CD4-positive, alpha-beta T cell treated with Interleukin-10 for 1 hour (primary cell): ENCODE measurements around the gene CDH11.

ENCODE experiments used
- DNase-seq: peaks from one replicate; pipeline ENCODE4 v3.0.0-alpha.2; 2020

Gene CDH11

DNA sequence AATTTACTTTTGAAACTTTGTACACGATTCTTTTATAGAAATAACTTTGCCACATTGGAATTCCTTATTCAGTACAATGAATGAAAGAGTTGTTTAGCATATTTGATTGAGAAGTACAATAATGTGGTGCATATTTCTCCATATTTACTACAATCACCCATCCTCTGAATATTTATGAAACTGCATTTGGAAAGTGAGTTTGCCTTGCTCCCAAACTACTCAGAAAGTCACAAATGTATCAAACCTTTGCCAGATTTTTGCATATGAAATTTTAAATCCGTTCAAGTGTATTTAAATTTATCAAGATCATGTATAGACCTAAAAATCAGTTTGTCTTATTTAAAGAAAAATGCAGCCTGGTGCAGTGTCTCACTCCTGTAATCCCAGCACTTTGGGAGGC lies 148.7 kb downstream of the CDH11 start:
- no peak for DNase-seq

DNA sequence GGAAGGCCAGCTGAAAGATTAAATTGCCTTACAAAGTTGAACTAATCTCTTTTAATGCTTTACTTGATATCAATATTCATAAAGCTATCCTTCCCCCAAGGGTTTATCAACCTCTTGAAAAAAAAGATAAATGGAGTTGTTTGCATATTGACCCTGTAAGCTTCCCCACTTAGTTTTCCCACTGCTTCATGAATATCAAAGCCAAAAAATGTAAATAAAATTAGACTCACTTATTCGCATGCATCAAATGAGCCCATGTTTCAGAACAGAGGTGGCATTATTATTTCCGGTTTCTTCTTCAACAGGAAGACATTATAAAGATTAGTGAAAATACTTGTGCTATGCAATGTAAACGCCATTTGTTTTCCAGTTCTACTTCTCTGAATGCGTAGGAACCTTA lies 150.7 kb downstream of the CDH11 start:
- no peak for DNase-seq

DNA sequence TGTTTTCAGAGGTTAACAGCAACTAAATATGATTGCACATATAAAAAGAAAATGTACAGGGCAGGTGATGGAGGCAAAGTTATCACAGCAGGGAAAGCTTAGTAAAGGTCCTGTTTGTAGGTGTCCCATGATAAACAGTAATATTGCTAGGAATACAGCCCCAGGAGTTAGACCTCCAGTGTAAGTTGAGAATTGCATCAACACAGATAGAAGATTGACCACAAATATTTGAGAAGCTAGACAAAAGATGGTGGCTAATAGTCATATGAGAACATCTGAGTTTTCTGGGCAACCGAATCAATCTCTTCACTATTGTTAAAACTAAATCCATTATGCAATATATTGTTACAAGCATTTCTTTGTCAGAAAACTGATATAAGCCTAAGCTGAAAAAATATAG lies 152.6 kb downstream of the CDH11 start:
- no peak for DNase-seq

DNA sequence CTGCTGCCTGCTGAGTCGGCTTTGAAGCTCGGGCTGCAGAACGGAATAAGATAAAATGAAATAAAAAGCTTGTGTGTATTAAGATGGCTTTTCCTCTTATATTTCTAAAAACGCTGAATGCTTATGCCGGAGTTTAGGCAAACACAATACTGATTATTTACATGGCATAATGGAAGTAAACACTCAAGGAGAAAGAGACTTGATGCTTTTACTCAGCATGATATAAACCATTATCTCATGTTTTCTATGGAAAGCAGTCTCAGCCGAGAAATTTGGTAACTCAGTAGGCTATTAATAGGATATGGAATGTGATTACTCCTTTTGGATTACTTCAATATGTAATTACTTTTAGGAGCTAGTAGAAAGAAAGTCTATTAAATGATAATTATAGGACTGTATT lies 153.3 kb downstream of the CDH11 start:
- DNase-seq: no peak

DNA sequence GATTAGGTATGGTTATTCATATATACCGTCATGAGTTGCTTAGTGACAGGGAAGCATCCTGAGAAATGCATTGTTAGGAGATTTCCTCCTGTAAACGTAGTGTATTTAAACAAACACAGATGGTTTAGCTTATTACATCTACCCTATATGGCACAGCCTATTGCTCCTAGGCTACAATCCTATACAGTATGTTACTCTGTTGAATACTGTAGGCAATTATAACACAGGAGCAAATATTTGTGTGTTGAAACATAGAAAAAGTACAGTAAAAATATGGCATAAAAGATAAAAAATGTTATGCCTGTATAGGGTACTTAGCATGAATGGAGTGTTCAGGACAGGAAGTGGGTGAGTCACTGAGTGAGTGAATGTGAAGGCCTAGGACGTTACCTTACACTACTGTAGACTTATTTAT lies 157.7 kb downstream of the CDH11 start:
- DNase-seq: no peak

DNA sequence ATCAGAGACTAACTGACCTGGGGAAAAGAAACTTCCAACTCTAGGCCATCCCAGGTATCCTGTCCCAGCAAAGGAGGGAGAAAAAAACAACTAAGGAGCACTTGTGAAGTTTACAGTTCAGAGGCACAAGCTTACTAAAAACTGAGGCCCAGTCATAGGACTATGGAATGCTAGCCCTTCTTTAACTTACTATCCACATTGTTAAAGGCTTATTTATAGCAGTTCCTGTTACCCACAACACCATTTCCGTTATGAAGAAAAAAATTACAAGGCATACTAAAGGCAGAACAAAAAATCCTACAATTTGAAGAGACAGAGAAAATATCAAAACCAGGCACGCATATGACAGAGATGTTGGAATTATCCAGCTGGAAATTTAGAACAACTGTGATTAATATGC lies 159.1 kb downstream of the CDH11 start:
- no peak for DNase-seq

DNA sequence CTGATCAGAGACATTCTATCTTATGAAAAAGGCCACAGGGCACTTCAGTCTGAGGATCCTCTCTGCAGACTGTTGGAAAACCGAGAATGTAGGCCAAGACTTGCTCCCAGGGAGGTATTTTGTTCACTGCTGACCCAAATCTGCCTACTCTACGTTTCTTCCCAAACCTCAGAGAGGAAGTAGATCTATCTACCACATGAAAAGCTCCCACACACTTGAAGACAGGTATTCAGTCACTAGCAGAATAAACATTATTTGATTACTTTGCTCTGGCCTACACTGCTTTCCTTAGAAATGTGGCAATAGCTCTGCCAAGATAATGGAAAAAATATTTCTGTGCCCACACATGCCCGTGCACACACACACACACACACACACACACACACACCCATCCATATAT lies 164.6 kb downstream of the CDH11 start:
- DNase-seq: no peak

DNA sequence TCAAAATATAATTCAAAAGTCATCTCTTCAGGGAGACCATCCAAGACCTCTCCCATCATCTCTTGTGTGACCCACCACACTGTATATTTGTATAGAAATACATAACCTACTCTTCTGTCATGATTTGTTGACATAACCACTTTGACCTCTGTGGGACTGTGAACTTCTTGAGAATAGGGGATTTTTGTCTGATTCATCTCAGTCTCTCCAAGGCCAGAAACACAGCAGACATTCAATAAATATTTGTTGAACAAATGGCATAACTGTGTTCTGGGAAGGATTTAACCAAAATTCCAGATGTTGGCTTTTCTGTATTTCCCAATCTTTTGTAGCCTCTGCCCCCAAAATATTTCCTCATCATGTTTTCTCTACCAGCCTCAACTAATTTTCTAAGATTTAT lies 169.7 kb downstream of the CDH11 start:
- DNase-seq: no peak

DNA sequence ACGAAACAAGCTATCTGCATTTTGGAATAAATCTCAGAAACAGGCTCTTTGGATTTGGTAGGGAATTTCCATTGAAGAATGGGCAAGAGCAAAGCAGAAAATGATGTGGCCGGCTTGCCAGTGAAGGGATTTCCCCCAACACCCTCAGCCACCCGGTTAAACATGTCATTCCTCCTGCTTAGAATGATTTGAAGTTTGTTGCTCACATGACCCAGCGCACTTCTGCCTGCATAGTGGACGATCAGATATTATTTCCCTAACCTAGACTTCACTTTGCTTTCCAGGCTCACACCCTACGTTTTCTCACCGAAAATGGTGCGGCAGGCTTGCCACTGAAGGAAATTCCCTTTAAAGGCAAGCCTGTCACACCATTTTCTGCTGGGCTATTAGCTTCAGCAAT lies 170.7 kb downstream of the CDH11 start:
- no peak for DNase-seq

DNA sequence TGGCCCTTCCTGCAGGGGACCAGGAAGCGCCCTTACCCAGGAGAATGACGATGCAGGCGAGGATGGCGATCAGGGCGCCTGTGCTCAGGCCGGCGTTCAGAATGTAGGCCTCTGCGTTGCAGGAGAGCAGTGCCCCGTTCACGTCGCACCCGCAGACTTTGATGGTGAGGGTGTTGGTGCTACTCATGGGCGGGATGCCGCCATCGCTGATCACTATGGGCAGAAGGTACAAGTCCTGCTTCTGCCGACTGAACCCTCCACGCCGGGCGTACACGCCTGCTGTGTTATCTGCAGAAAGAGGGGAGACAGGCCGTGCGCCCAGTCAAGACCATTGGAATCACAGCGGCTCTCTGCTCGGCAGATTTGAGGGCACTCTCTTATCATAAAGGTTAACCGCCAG lies 171.1 kb downstream of the CDH11 start:
- DNase-seq: no peak

DNA sequence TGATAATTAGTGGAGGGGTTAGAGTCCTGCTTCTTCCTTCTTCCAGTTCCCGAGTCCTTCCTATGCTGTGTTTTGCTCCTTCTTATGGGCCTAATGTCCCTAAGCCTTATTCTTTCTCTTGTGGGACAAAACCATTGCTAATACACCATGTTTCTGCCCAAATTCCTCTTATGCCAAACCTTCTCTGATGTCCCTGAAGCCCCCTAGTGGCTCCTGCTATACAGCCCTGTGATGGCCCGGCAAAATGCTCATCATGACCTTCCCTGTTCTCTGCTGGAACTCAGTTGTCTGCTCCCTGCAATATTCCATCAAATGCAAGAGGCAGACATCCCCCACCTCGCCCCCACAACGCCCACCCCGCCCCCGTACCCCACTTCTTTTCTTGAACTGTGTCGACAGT lies 171.6 kb downstream of the CDH11 start:
- no peak for DNase-seq

DNA sequence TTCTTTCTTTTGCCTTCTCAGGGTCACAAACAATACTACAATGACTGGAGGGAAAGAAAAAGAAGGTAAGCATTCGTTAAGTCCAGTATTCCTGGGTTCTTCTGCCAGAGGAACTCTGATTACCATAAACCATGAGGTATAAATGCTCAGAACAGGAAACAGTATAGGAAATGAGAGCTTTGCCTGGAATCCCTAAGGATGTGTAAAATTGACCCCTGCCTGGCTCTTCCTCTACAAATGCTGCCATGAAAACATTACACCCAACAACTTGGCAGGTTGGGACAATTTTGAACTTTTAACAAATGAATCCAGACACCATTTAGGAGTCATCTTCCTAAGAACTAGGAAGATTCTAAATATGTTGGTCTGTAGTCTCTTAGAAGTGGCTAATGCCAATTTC lies 173.8 kb downstream of the CDH11 start:
- DNase-seq: no peak

DNA sequence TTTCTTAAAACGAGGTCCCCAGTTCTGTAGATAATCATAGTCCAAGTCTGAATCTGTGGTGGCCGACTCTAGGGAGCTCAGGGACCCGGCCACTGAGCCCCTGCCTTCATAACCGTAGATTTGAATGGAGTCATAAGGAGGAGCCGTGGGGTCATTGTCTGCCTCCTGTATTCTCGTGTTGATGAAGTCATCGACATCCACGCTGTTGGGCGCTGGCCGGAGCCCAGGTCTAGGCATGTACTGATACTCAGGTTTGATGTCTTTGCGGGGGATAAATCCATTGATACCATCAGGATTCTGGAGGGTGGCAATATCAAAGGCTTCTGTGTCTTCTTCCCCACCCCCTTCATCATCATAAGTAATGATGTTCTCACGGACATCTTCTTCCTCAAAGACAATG lies 174.2 kb downstream of the CDH11 start:
- no peak for DNase-seq

DNA sequence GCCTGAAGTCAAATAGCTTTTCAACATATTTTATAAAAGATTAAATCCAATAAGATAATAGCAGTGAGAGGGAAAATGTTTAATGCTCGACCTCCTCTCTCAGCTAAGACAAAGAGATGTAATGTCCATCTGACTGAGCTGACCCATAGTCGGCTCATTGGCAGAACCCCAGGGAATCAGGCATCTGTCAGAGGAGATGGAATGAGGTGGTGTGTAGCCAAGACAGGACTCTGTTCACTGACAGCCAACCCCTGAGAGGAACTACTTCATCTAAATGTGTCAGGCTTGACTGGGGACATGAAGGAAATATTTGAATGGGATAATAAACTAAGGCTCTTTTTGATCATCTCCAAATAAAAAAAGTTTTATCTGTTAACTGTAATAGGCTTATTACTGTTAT lies 188.0 kb downstream of the CDH11 start:
- no peak for DNase-seq

DNA sequence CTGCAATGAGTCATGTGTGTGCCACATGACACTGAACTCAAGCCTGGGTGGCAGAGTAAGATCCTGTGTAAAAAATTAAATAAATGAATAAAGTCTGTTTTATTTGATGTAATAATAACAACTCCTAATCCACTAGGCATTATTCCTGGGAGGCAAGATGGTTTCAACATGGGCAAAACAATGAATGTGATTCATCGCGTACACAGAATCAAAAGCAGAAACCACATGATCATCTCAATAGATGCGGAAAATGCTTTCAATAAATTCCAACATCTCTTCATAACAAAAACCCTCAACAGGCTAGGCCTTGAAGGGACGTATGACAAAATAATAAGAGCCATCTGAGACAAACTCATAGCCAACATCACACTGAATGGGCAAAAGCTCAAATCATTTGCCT lies 195.4 kb downstream of the CDH11 start:
- DNase-seq: no peak

DNA sequence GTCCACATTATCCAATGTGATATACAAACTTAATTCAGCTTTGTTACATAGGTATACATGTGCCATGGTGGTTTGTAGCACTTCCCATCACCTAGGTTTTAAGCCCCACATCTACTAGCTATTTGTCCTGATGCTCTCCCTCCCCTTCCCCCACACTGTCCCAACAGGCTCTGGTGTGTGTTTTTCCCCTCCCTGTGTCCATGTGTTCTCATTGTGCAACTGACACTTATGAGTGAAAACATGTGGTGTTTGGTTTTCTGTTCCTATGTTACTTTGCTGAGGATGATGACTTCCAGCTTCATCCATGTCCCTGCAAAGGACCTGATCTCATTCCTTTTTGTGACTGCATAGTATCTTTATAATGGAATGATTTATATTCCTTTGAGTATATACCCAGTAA lies 196.7 kb downstream of the CDH11 start:
- no peak for DNase-seq

DNA sequence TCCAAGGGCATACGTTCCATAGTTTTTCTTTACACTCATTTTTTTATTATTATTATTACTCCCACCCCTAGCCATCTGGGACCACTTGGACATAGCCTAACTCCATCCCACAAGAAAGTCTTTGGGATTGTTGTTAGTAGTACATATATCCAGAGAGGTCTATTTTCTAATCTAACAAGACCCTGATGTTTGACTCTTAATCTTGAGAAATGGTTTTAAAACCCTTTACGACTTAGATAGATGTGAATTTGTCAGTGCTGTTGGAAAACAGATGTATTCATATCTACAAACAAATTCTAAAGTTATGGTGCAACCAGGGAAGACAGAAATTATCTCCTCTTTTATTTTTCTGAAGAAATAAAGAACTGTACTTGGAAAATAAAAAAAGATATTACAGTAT lies 197.8 kb downstream of the CDH11 start:
- no peak for DNase-seq

DNA sequence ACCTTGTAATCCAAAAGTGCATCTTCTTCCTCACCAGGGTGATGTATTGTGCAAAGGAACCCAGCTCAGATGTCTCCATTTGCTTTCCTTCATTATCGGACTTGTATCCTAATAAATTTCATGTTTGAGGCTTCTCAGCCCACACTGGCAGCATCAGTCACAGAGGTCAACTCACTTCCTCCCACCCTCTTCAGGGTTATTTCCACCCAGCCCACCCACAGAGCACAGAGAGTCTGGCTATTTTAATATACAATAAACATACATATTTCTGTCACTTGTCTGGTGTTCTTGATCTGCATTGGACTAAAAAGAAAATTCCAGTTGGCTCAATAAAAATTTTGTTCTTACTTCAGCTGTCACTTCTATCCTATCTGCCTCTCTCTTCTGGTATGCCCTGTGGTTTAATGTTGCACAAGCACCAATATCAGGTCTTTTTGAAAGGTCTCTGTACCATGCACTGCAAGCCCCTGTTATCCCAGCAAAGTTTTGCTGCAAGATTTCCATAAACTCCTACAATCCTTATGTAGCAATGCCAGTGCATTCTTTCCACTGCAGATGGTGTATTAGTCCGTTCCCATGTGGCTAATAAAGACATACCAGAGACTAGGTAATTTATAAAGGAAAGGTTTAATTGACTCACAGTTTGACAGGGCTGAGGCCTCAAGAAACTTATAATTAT lies 201.8 kb downstream of the CDH11 start:
- no peak for DNase-seq

DNA sequence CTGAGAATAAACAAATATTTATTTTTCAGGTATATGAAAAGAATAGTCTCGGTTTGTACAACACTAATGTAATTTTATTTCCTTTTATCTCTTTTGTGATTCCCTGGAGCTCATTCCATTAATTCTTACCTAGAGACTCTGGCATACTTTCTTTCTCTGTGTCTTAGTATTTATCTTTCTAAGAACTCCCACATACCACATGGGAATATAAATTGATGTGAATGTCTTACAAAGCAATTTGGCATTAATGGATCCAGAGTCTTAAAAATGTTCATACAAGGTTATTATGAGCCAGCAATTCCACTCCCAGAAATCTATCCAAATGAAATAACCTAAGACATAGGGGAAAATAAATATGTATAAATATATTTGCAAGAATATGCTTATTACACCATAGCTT lies 202.7 kb downstream of the CDH11 start:
- no peak for DNase-seq

DNA sequence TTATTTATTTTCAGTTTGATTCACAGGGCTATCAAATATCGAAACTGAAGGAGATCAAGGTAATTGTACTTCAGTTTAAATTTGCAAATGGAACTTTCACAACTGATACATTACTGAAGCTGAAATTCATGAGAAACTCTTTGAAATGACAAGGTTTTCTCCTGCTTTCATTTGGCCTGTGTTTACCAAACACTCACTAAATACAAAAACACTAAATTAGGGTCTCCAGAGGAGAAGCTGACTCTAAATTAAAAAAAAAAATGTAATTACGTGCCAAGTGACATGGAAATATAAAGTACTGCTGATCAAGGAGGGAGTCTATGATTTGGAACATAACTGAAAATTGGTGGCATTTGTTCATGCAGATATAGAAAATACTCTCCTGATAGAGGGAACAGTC lies 205.8 kb downstream of the CDH11 start:
- DNase-seq: no peak

DNA sequence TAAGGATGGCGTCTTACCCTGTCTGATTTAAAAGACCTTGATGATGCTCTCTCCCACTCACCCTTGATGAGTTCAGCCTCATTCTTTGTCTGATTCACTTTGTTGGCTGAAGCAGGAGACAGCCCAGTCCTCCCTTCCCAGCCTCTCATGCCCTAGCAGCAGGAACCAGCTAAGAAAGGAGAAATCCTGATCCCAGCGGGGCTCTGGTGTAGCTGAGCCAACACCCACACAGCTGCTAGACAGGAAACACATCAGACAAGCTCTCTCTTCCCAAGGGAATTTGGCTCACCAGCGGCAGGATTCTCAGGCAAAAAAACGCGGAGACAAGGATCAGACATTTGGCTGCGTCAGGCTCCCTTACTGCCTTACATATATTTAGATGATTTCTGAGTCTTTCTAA lies 211.5 kb downstream of the CDH11 start:
- no peak for DNase-seq

DNA sequence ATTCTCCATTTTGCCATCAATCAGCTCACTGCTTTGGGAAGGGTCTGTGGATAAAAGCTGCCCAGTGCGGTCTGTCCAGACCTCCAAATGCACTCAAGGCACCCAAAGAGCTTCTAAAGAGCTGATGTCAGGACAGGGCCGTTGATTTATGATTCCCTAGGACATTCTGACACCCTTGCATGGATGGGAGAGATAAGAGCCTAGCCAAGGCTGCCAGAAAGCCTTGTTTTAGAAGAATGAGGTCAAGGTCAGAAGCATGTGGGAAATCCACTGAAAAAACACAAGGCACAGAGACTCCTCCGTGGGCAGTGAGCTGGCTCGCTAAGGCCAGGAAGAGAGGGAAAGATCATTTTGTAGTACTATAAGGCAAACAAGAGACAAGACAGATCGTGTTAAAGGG lies 214.0 kb downstream of the CDH11 start:
- DNase-seq: no peak

DNA sequence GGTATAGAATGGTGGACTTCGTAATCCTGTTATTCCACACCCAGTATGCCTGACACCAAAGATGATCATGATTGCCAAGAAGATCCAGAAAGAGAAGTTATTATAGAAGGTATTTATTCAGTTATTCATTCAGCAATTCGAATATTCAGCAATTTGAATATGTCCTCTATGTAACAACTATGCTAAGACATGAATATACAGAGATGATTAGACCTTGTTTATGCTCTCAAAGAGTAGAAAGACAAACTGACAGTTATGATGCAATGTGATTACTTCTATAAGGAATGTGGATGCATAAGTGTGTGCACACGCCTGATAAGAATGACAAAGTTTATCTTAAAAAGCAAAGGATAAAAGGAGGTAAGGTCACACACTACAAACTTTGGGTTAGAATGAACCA lies 218.1 kb downstream of the CDH11 start:
- DNase-seq: no peak

DNA sequence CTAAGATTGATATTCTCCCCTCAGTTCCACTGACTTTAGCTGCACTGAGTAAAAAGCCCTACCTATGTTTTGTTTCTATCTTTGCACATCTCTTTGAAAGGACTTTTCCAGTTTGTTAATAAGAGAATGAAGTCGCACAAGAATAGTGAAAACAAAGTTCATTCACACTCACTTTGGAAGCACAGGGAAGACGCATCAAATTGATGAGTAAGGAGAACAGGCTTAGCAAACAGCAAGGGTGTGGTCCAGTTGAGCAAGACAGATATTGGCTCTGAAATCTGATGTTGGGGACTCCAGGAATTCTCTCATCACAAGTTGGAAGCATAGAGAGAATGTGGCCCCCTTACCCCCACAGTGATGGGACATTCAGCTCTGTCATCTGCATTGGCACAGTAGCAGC lies 221.3 kb downstream of the CDH11 start:
- DNase-seq: no peak

DNA sequence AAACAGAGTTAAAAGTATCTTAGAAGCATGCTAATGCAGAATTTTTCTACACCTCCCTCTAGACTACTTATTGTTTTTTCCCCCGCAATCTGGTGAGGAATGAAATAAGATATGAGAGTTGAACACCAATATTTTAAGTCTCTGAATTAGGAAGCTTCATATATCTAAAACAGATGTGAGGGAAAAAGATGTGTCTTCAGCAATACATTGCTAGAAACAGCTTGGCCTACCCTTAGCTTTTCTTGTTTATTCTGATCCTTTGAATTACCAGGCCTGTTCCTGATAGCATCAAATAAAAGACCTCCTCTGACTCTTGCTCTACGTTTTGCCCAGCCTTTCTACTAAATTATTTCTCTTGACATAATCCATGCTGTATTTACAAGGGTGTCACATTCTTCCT lies 221.8 kb downstream of the CDH11 start:
- no peak for DNase-seq

DNA sequence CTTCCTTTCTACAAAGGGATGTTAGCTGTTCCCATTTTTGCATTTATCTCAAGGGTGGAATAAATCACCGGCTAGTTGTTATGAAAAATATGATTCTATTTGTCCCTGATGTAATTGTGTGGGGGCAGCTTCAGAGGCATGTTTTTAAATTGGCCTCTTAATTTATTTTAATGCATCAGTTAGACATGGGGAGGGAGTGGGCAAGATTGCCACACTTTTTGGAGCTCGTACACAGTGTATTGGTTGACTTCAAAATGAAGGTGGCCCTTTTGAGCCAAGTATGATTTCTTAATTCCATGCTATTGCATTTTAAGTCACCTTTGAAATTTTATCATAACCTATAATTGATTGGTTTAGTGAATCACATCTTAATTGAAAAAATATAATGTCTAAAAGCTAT lies 223.7 kb downstream of the CDH11 start:
- no peak for DNase-seq
